Superior temporal gyrus (tissue), 1 donor: ENCODE measurements around the gene ATP6V1G3.
"Not testable (repeated sequence)": the region's sequence is repeated elsewhere in the genome, so short reads cannot be mapped to it uniquely, and the experiment has no call there.

ENCODE experiments used
- DNase-seq: peaks from one replicate; pipeline ENCODE4 v3.0.0-alpha.2; 2016; ENCODE audit errors: extremely low spot score

ATP6V1G3 gene

GRCh38 chr1:198496216-198497143 is 44.0 kb downstream of the ATP6V1G3 start:
- DNase-seq: no peak

GRCh38 chr1:198495631-198496030 is 44.8 kb downstream of the ATP6V1G3 start:
- no peak for DNase-seq

DNA sequence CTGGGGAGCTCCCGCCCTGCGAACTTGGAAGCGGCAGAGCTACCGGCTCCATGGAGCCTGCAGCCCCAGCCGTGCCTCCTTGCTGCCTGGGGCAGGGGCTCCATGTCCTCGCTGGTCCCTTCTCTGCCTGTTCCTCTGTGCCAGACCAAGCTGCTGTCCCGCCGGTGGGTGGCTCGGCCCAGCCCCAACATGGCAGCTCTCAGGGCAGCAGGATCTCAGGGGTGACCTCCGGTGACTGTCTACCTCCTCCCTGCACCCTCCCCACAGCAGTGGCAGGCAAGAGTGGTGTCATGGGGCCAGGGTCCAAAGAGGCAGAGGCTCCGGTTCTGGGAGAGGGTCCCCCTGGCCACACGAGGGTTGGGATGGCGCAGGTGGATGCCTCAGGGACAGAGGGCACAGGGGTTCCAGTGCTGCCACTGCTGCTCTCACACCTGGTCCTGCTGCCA is 45.8 kb downstream of the ATP6V1G3 start:
- no peak for DNase-seq

GRCh38 chr1:198494139-198494538 is 46.3 kb downstream of the ATP6V1G3 start:
- no peak for DNase-seq

DNA sequence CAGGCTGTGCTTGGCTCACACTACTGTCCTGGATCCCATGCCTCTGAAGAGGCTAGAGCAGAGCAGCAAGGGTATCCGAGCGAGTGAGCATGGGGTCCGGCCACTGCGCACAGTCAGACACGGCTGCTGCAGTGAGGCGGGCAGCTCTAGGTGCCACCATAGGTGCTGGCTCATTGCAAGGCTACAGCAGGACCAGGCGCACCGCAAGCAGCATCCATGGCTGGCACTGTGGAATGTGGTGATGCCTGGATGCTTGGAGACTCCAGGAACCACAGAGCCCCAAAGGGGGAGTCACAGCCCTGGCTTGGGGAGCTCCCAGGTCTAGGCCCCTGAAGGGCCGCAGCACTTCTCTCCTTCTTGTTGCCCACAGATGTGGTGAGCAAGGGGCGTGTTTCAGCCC is 47.2 kb downstream of the ATP6V1G3 start:
- DNase-seq: no peak

DNA sequence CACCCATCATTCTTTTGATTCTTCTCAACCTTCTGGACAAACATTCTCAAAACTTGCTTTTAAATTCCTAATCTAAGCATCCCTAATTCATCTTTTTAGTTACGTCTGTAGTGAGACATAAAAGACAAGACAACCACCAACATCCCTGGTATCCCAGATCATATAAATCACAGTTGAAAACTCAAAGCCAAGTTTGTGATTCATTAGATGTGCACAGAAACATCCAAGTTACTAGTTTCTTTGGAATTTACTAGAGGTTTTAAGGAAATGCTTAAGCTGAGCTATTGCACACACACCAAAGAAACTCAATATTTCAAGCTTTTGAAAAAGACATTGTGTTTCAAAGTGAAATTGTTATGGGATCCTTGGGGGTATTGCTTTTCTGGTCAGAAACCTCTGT is 47.6 kb downstream of the ATP6V1G3 start:
- DNase-seq: no peak

- no peak for DNase-seq
Observed at GRCh38 chr1:198491596-198491995, 48.9 kb downstream of the ATP6V1G3 start.

DNA sequence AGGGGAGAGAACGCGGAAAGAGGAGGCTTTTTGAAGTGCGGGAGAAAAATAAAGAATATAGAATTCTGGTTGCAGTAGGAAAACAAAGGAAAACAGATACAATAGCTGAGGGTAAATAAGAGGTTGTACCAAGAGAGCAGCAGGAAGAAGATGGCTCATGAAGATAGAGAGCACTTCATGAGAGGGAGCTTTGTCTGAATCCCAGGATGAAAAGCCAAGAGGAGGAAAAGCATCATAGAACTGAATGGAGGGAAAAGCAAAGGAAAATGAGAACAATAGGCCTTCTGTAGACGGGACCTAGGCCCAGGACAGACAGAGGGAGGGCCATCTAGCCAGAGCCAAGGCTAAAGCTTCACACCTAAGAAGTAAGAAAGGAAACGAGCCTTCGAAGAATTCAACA is 49.5 kb downstream of the ATP6V1G3 start:
- DNase-seq: no peak

GRCh38 chr1:198490224-198490623 is 50.3 kb downstream of the ATP6V1G3 start:
- DNase-seq: no peak

DNA sequence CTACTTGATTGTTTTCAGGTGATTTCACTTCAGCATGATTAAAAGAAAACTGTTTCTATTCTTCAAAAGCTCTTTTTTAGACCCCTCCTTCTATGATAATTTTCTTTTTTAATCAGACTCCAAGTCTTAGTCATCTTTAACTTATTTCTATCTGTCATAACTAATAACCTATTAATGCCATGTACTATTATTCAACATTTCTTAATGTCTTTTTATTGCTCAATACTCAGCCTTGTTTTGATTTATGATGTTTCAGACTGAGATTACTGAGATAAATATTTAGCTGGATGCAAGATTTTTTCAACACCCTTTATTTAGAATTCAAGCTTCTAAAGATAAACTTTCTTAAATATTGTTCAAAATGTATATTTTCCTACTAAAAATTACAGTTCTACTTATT is 53.6 kb downstream of the ATP6V1G3 start:
- DNase-seq: no peak

DNA sequence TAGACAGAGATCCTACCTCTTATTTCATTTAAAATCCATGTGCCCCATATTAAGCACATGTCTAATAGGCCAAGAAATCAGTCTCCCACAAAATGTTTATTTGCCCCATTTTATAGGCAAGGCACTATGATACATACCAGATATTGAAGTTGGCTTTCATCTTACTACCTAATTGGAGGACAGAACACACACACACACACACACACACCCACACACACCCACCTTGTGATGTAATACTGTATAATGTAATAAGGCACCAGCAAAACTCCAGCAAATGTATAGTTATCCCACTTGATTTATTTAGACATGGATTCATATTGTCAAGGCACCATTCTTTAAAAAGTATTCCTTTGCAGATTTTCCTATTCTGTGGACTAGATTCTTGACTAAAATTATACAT is 56.8 kb downstream of the ATP6V1G3 start:
- no peak for DNase-seq

DNA sequence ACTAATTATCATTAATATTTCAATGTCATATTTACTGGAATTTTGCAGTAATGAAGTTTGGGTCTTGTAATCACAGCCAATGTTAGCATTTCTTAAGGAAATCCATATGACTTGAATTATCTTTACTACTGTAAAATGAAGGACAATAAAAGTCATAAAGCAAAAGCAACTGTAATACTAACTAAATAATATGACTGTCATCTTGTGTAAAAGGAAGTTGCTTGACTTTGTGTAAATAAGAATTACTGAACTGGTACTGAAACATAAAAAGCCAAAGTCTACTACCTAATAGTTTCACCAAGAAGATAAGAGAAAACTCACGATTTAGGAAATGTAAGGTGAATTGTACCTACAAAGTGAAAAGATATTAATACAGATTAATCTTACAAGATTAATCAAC is 57.5 kb downstream of the ATP6V1G3 start:
- no peak for DNase-seq

GRCh38 chr1:198481661-198482060 is 58.8 kb downstream of the ATP6V1G3 start:
- no peak for DNase-seq

- no peak for DNase-seq
Observed at GRCh38 chr1:198480876-198481275, 59.6 kb downstream of the ATP6V1G3 start.

DNA sequence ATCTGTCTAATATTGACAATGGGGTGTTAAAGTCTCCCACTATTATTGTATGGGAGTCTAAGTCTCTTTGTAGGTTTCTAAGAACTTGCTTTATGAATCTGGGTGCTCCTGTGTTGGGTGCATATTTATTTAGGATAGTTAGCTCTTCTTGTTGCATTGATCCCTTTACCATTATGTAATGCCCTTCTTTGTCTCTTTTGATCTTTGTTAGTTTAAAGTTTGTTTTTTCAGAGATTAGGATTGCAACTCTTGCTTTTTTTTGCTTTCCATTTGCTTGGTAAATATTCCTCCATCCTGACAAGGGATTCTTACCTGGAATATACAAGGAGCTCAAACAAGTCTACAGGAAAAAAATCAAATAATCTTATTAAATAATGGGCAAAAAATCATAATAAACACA is 63.1 kb downstream of the ATP6V1G3 start:
- not testable (repeated sequence) for DNase-seq
